SK-N-SH treated with all-trans-retinoic acid at 6 μM for 48 hours (cell line): Measurements from ENCODE around the gene OR10P1.
A peak's percentile ranks its signal among the peaks of the same experiment; 100 is the strongest.

Experiments used
- ATAC-seq: fragments of 200-7000 bp; cut with Tn5 transposase; 3 replicates; pipeline ENCODE4 v1.9.1; 2020; ENCODE audit warnings: mild to moderate bottlenecking, moderate library complexity
- ARNTL ChIP-seq: fragments of 450-650 bp; formaldehyde crosslinking; IDR thresholded peaks from 2 replicates; pipeline ENCODE4 v1.5.0; 2020; ENCODE audit warnings: low read depth, mild to moderate bottlenecking, moderate library complexity, borderline replicate concordance
- BACH2 ChIP-seq: fragments of 250-450 bp; sonication (Bioruptor Pico); IDR thresholded peaks from 2 replicates; pipeline ENCODE4 v1.9.0; 2021; ENCODE audit warnings: mild to moderate bottlenecking, borderline replicate concordance
- CSDC2 ChIP-seq: fragments of 250-450 bp; sonication (Bioruptor Pico); IDR thresholded peaks from 2 replicates; pipeline ENCODE4 v1.5.0; 2020; ENCODE audit warnings: mild to moderate bottlenecking, moderate library complexity
- GLIS3 ChIP-seq: fragments of 250-450 bp; sonication (Bioruptor Pico); IDR thresholded peaks from 2 replicates; pipeline ENCODE4 v1.5.0; 2020; ENCODE audit warnings: mild to moderate bottlenecking, moderate library complexity
- OSR1 ChIP-seq: fragments of 250-450 bp; sonication (Bioruptor Pico); IDR thresholded peaks from 2 replicates; pipeline ENCODE4 v1.8.0; 2022; ENCODE audit warnings: moderate library complexity, mild to moderate bottlenecking, inconsistent platforms
- PPARA ChIP-seq: fragments of 250-450 bp; sonication (Bioruptor Pico); IDR thresholded peaks from 2 replicates; pipeline ENCODE4 v1.5.0; 2020; ENCODE audit warnings: mild to moderate bottlenecking, borderline replicate concordance
- RARB ChIP-seq: fragments of 250-450 bp; sonication (Bioruptor Pico); IDR thresholded peaks from 2 replicates; pipeline ENCODE4 v1.8.0; 2021; ENCODE audit warnings: mild to moderate bottlenecking, moderate library complexity
- SNAI2 ChIP-seq: fragments of 250-450 bp; sonication (Bioruptor Pico); IDR thresholded peaks from 2 replicates; pipeline ENCODE4 v1.5.0; 2020; ENCODE audit warnings: mild to moderate bottlenecking, moderate library complexity
- TCF4 ChIP-seq: fragments of 250-450 bp; sonication (Bioruptor Pico); IDR thresholded peaks from 2 replicates; pipeline ENCODE4 v1.8.0; 2021; ENCODE audit warnings: mild to moderate bottlenecking, moderate library complexity, borderline replicate concordance
- TOX ChIP-seq: fragments of 250-450 bp; sonication (Bioruptor Pico); IDR thresholded peaks from 2 replicates; pipeline ENCODE4 v1.8.0; 2021; ENCODE audit warnings: mild to moderate bottlenecking, moderate library complexity, borderline replicate concordance
- ZC3H10 ChIP-seq: fragments of 250-450 bp; sonication (Bioruptor Pico); IDR thresholded peaks from 2 replicates; pipeline ENCODE4 v1.5.1; 2021; ENCODE audit warnings: mild to moderate bottlenecking, moderate library complexity
- ZFP3 ChIP-seq: fragments of 250-450 bp; sonication (Bioruptor Pico); IDR thresholded peaks from 2 replicates; pipeline ENCODE4 v1.5.0; 2020; ENCODE audit warnings: mild to moderate bottlenecking, moderate library complexity
- ZFP30 ChIP-seq: fragments of 450-650 bp; formaldehyde crosslinking; IDR thresholded peaks from 2 replicates; pipeline ENCODE4 v1.5.0; 2022; ENCODE audit warnings: mild to moderate bottlenecking, moderate library complexity
- ZNF565 ChIP-seq: fragments of 450-650 bp; formaldehyde crosslinking; conservative IDR thresholded peaks from 2 replicates; pipeline ENCODE4 v1.5.0; 2020; ENCODE audit warnings: low read depth, mild to moderate bottlenecking, moderate library complexity
- ZNF70 ChIP-seq: fragments of 450-650 bp; formaldehyde crosslinking; IDR thresholded peaks from 2 replicates; pipeline ENCODE4 v1.5.0; 2020; ENCODE audit warnings: mild to moderate bottlenecking, moderate library complexity
- ZNF8 ChIP-seq: fragments of 450-650 bp; formaldehyde crosslinking; IDR thresholded peaks from 2 replicates; pipeline ENCODE4 v1.5.0; 2020; ENCODE audit warnings: mild to moderate bottlenecking, moderate library complexity
- TF ChIP-seq, protein P1 (sequence below): fragments of 250-450 bp; sonication (Bioruptor Pico); IDR thresholded peaks from 2 replicates; pipeline ENCODE4 v1.5.0; 2020; ENCODE audit warnings: mild to moderate bottlenecking, moderate library complexity
- TF ChIP-seq, protein P2 (sequence below): fragments of 250-450 bp; sonication (Bioruptor Pico); IDR thresholded peaks from 2 replicates; pipeline ENCODE4 v1.5.1; 2021; ENCODE audit warnings: mild to moderate bottlenecking, moderate library complexity
- TF ChIP-seq, protein P3 (sequence below): fragments of 250-450 bp; sonication (Bioruptor Pico); IDR thresholded peaks from 2 replicates; pipeline ENCODE4 v1.8.0; 2020; ENCODE audit warnings: mild to moderate bottlenecking, moderate library complexity, borderline replicate concordance
- TF ChIP-seq, protein P4 (sequence below): fragments of 250-450 bp; sonication (Bioruptor Pico); IDR thresholded peaks from 2 replicates; pipeline ENCODE4 v1.5.1; 2020; ENCODE audit warnings: low read depth, mild to moderate bottlenecking, moderate library complexity

Gene OR10P1

DNA sequence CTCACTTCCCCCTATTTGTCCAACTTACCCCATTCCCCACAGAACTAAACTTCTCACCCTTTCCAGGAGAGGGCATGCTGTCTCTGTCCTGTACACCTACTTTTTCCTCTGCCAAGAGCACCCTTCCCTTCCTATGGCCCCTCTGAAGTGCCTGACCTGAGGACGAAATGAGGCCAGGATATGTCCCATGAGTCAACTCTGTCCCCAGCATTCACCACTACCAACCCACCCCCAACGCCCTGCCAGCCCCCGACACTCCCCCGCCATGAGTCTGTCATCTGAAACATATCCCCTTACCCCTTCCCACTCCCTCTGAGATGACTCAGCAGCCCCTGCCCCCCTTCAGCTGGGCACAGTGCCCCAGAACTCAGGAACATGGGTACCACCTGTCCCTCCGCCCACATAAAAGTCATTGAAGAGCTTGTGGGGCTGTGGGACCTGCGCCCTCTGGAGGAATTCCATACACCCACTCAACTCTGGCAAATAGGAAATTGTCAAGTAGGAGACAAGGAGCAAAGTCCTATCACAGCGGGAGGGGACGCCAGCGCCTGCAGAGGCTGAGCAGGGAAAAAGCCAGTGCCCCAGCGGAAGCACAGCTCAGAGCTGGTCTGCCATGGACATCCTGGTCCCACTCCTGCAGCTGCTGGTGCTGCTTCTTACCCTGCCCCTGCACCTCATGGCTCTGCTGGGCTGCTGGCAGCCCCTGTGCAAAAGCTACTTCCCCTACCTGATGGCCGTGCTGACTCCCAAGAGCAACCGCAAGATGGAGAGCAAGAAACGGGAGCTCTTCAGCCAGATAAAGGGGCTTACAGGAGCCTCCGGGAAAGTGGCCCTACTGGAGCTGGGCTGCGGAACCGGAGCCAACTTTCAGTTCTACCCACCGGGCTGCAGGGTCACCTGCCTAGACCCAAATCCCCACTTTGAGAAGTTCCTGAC is 44.7 kb downstream of the OR10P1 start:
- peak; percentile 84 for ATAC-seq
- TF ChIP-seq ZNF8 (CRISPR knock-in tag) (no peak), RARB (no peak), TCF4 (CRISPR knock-in tag) (no peak), ZNF565 (no peak), OSR1 (no peak), GLIS3 (CRISPR knock-in tag) (no peak), ARNTL (CRISPR knock-in tag) (no peak), ZFP3 (CRISPR knock-in tag) (no peak), CSDC2 (CRISPR knock-in tag) (no peak), TOX (CRISPR knock-in tag) (no peak), ZNF70 (CRISPR knock-in tag) (no peak), ZC3H10 (CRISPR knock-in tag) (no peak), PPARA (CRISPR knock-in tag) (no peak), ZFP30 (no peak), BACH2 (no peak), SNAI2 (CRISPR knock-in tag) (no peak)
- TF ChIP-seq, protein P1, sequence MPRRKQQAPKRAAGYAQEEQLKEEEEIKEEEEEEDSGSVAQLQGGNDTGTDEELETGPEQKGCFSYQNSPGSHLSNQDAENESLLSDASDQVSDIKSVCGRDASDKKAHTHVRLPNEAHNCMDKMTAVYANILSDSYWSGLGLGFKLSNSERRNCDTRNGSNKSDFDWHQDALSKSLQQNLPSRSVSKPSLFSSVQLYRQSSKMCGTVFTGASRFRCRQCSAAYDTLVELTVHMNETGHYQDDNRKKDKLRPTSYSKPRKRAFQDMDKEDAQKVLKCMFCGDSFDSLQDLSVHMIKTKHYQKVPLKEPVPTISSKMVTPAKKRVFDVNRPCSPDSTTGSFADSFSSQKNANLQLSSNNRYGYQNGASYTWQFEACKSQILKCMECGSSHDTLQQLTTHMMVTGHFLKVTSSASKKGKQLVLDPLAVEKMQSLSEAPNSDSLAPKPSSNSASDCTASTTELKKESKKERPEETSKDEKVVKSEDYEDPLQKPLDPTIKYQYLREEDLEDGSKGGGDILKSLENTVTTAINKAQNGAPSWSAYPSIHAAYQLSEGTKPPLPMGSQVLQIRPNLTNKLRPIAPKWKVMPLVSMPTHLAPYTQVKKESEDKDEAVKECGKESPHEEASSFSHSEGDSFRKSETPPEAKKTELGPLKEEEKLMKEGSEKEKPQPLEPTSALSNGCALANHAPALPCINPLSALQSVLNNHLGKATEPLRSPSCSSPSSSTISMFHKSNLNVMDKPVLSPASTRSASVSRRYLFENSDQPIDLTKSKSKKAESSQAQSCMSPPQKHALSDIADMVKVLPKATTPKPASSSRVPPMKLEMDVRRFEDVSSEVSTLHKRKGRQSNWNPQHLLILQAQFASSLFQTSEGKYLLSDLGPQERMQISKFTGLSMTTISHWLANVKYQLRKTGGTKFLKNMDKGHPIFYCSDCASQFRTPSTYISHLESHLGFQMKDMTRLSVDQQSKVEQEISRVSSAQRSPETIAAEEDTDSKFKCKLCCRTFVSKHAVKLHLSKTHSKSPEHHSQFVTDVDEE (CRISPR knock-in tag): no peak
- TF ChIP-seq, protein P2, sequence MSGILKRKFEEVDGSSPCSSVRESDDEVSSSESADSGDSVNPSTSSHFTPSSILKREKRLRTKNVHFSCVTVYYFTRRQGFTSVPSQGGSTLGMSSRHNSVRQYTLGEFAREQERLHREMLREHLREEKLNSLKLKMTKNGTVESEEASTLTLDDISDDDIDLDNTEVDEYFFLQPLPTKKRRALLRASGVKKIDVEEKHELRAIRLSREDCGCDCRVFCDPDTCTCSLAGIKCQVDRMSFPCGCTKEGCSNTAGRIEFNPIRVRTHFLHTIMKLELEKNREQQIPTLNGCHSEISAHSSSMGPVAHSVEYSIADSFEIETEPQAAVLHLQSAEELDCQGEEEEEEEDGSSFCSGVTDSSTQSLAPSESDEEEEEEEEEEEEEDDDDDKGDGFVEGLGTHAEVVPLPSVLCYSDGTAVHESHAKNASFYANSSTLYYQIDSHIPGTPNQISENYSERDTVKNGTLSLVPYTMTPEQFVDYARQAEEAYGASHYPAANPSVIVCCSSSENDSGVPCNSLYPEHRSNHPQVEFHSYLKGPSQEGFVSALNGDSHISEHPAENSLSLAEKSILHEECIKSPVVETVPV (CRISPR knock-in tag): no peak
- TF ChIP-seq, protein P3, sequence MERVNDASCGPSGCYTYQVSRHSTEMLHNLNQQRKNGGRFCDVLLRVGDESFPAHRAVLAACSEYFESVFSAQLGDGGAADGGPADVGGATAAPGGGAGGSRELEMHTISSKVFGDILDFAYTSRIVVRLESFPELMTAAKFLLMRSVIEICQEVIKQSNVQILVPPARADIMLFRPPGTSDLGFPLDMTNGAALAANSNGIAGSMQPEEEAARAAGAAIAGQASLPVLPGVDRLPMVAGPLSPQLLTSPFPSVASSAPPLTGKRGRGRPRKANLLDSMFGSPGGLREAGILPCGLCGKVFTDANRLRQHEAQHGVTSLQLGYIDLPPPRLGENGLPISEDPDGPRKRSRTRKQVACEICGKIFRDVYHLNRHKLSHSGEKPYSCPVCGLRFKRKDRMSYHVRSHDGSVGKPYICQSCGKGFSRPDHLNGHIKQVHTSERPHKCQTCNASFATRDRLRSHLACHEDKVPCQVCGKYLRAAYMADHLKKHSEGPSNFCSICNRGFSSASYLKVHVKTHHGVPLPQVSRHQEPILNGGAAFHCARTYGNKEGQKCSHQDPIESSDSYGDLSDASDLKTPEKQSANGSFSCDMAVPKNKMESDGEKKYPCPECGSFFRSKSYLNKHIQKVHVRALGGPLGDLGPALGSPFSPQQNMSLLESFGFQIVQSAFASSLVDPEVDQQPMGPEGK (CRISPR knock-in tag): no peak
- TF ChIP-seq, protein P4, sequence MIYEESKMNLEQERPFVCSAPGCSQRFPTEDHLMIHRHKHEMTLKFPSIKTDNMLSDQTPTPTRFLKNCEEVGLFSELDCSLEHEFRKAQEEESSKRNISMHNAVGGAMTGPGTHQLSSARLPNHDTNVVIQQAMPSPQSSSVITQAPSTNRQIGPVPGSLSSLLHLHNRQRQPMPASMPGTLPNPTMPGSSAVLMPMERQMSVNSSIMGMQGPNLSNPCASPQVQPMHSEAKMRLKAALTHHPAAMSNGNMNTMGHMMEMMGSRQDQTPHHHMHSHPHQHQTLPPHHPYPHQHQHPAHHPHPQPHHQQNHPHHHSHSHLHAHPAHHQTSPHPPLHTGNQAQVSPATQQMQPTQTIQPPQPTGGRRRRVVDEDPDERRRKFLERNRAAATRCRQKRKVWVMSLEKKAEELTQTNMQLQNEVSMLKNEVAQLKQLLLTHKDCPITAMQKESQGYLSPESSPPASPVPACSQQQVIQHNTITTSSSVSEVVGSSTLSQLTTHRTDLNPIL (CRISPR knock-in tag): no peak

DNA sequence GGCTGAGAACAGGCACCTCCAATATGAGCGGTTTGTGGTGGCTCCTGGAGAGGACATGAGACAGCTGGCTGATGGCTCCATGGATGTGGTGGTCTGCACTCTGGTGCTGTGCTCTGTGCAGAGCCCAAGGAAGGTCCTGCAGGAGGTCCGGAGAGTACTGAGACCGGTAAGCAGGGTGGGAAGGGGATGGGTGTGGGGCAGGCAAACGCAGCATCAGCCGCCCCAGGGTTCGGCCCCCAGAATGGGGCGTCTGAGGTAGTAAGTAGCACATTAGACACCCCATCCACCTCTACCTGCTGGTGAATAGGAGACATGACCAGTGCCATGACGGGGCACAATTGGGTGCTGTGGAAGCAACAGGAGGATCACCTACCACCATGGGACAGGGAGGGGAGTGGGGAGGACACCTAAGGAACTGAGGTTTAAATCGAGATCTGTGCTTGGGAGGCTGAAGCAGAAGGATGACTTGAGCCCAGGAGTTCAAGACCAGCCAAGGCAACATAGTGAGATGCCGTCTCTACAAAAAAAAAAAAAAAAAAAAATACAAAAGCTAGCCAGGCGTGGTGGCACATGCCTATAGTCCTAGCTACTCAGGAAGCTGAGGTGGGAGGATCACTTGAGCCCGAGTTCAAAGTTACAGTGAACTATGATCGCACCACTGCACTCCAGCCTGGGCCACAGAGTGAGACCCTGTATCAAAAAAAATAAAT is 45.5 kb downstream of the OR10P1 start:
- TF ChIP-seq SNAI2 (CRISPR knock-in tag): no peak
- TF ChIP-seq, protein P3 (CRISPR knock-in tag): no peak
- TF ChIP-seq, all 23 proteins: peak for 0
- ATAC-seq: no peak; the same call in 2 of the 3 replicates
